A673 (cell line): Measurements from ENCODE around the gene MORC1.
"Not testable (repeated sequence)": the region's sequence is repeated elsewhere in the genome, so short reads cannot be mapped to it uniquely, and the experiment has no call there.

ENCODE experiments used
- EZH2 ChIP-seq: fragments of 200-600 bp; sonication (generic); IDR thresholded peaks from 2 replicates; pipeline ENCODE4 v1.6.1; 2017; ENCODE audit warnings: borderline replicate concordance, low read depth, mild to moderate bottlenecking, mixed read lengths, antibody characterized with exemption, low read length; ENCODE audit not compliant: poor library complexity, severe bottlenecking
- TF ChIP-seq, protein P1 (sequence below): fragments of 300-800, 200-600 bp; sonication (generic); conservative IDR thresholded peaks from 2 replicates; pipeline ENCODE4 v1.5.1; 2017; ENCODE audit warnings: low read depth, mild to moderate bottlenecking, antibody characterized with exemption, low read length, moderate library complexity, mixed read lengths

GRCh38 chr3:109133474-109133816 lies 15.5 kb upstream of the MORC1 start:
- TF ChIP-seq, protein P1, sequence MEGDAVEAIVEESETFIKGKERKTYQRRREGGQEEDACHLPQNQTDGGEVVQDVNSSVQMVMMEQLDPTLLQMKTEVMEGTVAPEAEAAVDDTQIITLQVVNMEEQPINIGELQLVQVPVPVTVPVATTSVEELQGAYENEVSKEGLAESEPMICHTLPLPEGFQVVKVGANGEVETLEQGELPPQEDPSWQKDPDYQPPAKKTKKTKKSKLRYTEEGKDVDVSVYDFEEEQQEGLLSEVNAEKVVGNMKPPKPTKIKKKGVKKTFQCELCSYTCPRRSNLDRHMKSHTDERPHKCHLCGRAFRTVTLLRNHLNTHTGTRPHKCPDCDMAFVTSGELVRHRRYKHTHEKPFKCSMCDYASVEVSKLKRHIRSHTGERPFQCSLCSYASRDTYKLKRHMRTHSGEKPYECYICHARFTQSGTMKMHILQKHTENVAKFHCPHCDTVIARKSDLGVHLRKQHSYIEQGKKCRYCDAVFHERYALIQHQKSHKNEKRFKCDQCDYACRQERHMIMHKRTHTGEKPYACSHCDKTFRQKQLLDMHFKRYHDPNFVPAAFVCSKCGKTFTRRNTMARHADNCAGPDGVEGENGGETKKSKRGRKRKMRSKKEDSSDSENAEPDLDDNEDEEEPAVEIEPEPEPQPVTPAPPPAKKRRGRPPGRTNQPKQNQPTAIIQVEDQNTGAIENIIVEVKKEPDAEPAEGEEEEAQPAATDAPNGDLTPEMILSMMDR, result not testable (repeated sequence)
- not testable (repeated sequence) for TF ChIP-seq EZH2
